Mesenchymal stem cell (in vitro differentiated cells and primary cell): ENCODE data around the gene PSMD1.

Source experiments
- DNase-seq: peaks from one replicate; pipeline ENCODE4 v3.0.0-alpha.2; 2013
- H2AFZ ChIP-seq: one replicate; pipeline ENCODE4 v1.6.1; 2013; ENCODE audit warnings: low read depth, mild to moderate bottlenecking, control low read depth, inconsistent platforms, low read length, moderate library complexity
- H2AK5ac ChIP-seq: 2 replicates; pipeline ENCODE4 v1.6.1; 2013; ENCODE audit warnings: low read length, moderate library complexity, mild to moderate bottlenecking, inconsistent platforms; ENCODE audit not compliant: severe bottlenecking
- H2BK120ac ChIP-seq: one replicate; pipeline ENCODE4 v1.6.1; 2013; ENCODE audit warnings: low read depth, mild to moderate bottlenecking, inconsistent platforms, low read length, moderate library complexity
- H2BK12ac ChIP-seq, 2 experiments: one replicate each; pipeline ENCODE4 v1.6.1; 2013; ENCODE audit warnings: inconsistent platforms in 2 of 2, low read length in 2 of 2, mild to moderate bottlenecking in 2 of 2, moderate library complexity in 2 of 2, control low read depth in 1 of 2
- H2BK15ac ChIP-seq: one replicate; pipeline ENCODE4 v1.6.1; 2013; ENCODE audit warnings: mild to moderate bottlenecking, low read depth, inconsistent platforms; ENCODE audit not compliant: poor library complexity, severe bottlenecking
- H2BK5ac ChIP-seq: 2 replicates; pipeline ENCODE4 v1.6.1; 2013; ENCODE audit warnings: low read depth, mild to moderate bottlenecking, low read length, control low read depth, inconsistent platforms; ENCODE audit not compliant: poor library complexity, severe bottlenecking
- H3K14ac ChIP-seq, 2 experiments: one replicate each; pipeline ENCODE4 v1.6.1; 2013; ENCODE audit warnings: inconsistent platforms in 2 of 2, low read length in 2 of 2, control low read depth in 1 of 2, mild to moderate bottlenecking in 1 of 2, moderate library complexity in 1 of 2
- H3K18ac ChIP-seq, 2 experiments: one replicate each; pipeline ENCODE4 v1.6.1; 2013; ENCODE audit warnings: inconsistent platforms in 2 of 2, low read length in 2 of 2, control low read depth in 1 of 2, low read depth in 1 of 2, mild to moderate bottlenecking in 1 of 2
- H3K23ac ChIP-seq, 2 experiments: one replicate each; pipeline ENCODE4 v1.6.1; 2013; ENCODE audit warnings: inconsistent platforms in 2 of 2, low read length in 2 of 2, mild to moderate bottlenecking in 2 of 2, moderate library complexity in 2 of 2, control low read depth in 1 of 2
- H3K27ac ChIP-seq: 2 replicates; pipeline ENCODE4 v1.5.1; 2013; ENCODE audit warnings: mild to moderate bottlenecking, moderate library complexity, low read length, control low read depth, inconsistent platforms; ENCODE audit not compliant: poor library complexity, severe bottlenecking
- H3K27me3 ChIP-seq, 2 experiments: 2 replicates each; pipeline versions ENCODE4 v1.6.1 to v1.7.0; 2013; ENCODE audit warnings: low read length in 2 of 2, mild to moderate bottlenecking in 2 of 2, moderate library complexity in 2 of 2, control low read depth in 1 of 2, inconsistent platforms in 1 of 2; ENCODE audit not compliant: control insufficient read depth in 1 of 2, insufficient read depth in 1 of 2
- H3K36me3 ChIP-seq, 2 experiments: 2 replicates each; pipeline versions ENCODE4 v1.6.1 to v1.7.0; 2013; ENCODE audit warnings: low read length in 2 of 2, control low read depth in 1 of 2, inconsistent platforms in 1 of 2, low read depth in 1 of 2, mild to moderate bottlenecking in 1 of 2; ENCODE audit not compliant: insufficient read depth in 2 of 2, control insufficient read depth in 1 of 2
- H3K4ac ChIP-seq, 2 experiments: one replicate each; pipeline ENCODE4 v1.6.1; 2013; ENCODE audit warnings: inconsistent platforms in 2 of 2, low read length in 2 of 2, mild to moderate bottlenecking in 2 of 2, moderate library complexity in 2 of 2, control low read depth in 1 of 2, low read depth in 1 of 2
- H3K4me1 ChIP-seq: 2 replicates; pipeline ENCODE4 v1.6.1; 2013; ENCODE audit warnings: low read depth, low read length, control low read depth; ENCODE audit not compliant: control insufficient read depth, insufficient read depth
- H3K4me2 ChIP-seq: 2 replicates; pipeline ENCODE4 v1.6.1; 2013; ENCODE audit warnings: low read length, mild to moderate bottlenecking, inconsistent platforms; ENCODE audit not compliant: poor library complexity, severe bottlenecking
- H3K4me3 ChIP-seq, 2 experiments: 2 replicates each; pipeline versions ENCODE4 v1.5.1 to v1.7.0; 2013; ENCODE audit warnings: low read length in 2 of 2, mild to moderate bottlenecking in 2 of 2, control low read depth in 1 of 2, low read depth in 1 of 2; ENCODE audit not compliant: insufficient read depth in 1 of 2
- H3K79me1 ChIP-seq: replicated peaks from 2 replicates; pipeline ENCODE4 v1.6.1; 2013; ENCODE audit warnings: mild to moderate bottlenecking, control low read depth, low read length, inconsistent platforms; ENCODE audit not compliant: poor library complexity, severe bottlenecking
- H3K9ac ChIP-seq: 2 replicates; pipeline ENCODE4 v1.7.0; 2013; ENCODE audit warnings: mild to moderate bottlenecking, low read length, moderate library complexity
- H3K9me3 ChIP-seq: 2 replicates; pipeline ENCODE4 v1.7.0; 2013; ENCODE audit warnings: mild to moderate bottlenecking, low read length; ENCODE audit not compliant: control insufficient read depth
- H4K8ac ChIP-seq: one replicate; pipeline ENCODE4 v1.6.1; 2013; ENCODE audit warnings: inconsistent platforms, mild to moderate bottlenecking, low read length, moderate library complexity
- H4K91ac ChIP-seq: one replicate; pipeline ENCODE4 v1.6.1; 2013; ENCODE audit warnings: mild to moderate bottlenecking, low read length, inconsistent platforms
- WGBS: methylation state at CpG from one replicate; pipeline ENCODE4 v1.1.7; 2013; ENCODE audit warnings: mixed read lengths; 5-methylcytosine and 5-hydroxymethylcytosine counted together

PSMD1 gene

DNA sequence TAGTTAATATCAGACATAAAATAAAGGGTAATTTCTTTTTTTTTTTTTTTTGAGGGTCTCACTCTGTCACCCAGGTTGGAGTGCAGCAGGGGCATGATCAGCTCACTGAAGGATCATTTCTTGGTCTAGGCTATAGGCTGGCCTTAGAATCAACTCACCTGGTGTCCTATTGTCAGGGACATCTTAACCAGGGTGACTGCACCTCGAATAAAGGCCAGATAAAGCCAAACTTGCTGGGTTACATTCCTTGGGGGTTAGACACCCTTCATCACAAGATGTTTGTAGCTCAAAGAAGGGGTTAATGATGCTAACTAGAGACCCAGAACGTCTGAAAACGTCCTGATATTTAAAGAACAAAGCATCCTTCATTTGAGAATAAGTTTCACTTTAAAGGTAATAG, 42.8 kb upstream of the PSMD1 start:
- WGBS, result 0% methylated on average over 1 of the region's 3 CpGs
- no peak overlapping the region for H4K8ac ChIP-seq

DNA sequence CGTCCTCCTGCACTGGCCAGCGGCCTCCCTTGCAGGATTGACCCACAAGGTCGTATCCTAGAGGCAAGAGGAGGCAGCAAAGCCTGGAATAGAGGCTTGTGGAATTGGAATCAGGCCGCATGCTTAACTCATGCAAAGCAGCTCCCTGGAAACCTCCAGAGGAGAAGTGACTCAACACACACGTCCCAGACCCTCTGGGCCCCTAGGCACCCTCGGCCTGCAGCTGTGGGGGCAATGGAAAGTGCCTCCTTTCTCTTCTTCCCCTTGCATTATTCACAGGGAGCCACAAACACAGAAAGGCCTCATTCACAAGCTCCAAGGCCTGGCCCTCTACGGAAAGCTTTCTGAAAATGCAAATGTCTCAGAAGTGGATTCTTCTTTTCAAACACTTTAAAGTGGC, 41.2 kb upstream of the PSMD1 start:
- H2BK120ac ChIP-seq, result no peak overlapping the region
- 48% methylated on average over 7 of the region's 7 CpGs for WGBS

More for the DNA sequence above, 42.8 kb upstream of the PSMD1 start:
- H3K4me2 ChIP-seq, result no peak overlapping the region
- H2BK12ac ChIP-seq, result no peak overlapping the region
- no peak overlapping the region for H3K14ac ChIP-seq
- H3K27ac ChIP-seq, result no peak overlapping the region
- no peak overlapping the region for H3K18ac ChIP-seq
- peaks cover 79 to 80% of the 10 kb centered on the region in 2 experiments for H3K27me3 ChIP-seq
- no peak overlapping the region for H2AK5ac ChIP-seq
- peak overlapping the region in 1 of 2 experiments; percentile 20 for H3K4ac ChIP-seq
- H2BK120ac ChIP-seq, result no peak overlapping the region
- no peak overlapping the region for H3K23ac ChIP-seq
- no peak overlapping the region for H3K9ac ChIP-seq
- DNase-seq, result no peak
- H2BK5ac ChIP-seq, result no peak overlapping the region
- no peaks in the 10 kb centered on the region for H3K9me3 ChIP-seq
- no peaks in the 10 kb centered on the region for H3K4me1 ChIP-seq
- no peaks in the 10 kb centered on the region for H3K79me1 ChIP-seq
- H2BK15ac ChIP-seq, result no peak overlapping the region
- no peak overlapping the region for H4K91ac ChIP-seq
- no peaks in the 10 kb centered on the region for H3K36me3 ChIP-seq
- H3K4me3 ChIP-seq, result no peak overlapping the region
- H2AFZ ChIP-seq, result no peak overlapping the region

DNA sequence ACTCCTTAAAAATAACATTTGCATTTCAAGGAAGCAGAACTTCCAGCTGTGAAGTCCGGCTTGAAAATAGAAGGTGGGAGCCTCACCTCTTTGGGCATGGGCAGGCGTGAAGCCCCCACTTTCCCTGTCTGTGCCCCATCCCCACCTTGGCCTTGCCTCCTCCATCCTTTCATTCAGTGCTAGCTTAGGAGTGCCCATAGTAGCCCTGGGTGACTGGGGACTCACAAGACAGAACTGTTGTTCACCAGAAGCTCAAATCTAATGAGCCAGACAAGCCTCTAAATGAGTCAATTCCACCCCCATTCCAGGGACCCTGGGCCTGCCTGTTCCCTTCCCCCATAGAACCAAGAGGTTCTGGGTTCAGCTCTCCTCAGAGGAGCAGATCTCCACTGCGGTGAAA, 40.7 kb upstream of the PSMD1 start:
- H3K18ac ChIP-seq, result no peak overlapping the region
- H3K4me3 ChIP-seq, result no peak overlapping the region
- no peak overlapping the region for H3K14ac ChIP-seq
- no peak overlapping the region for H2BK5ac ChIP-seq
- WGBS, result 74% methylated on average over 3 of the region's 3 CpGs
- no peak overlapping the region for H2AFZ ChIP-seq
- H3K4ac ChIP-seq, result no peak overlapping the region
- H3K27ac ChIP-seq, result no peak overlapping the region
- no peak overlapping the region for H3K4me2 ChIP-seq
- no peak overlapping the region for H4K8ac ChIP-seq
- H3K36me3 ChIP-seq, result no peaks in the 10 kb centered on the region
- no peak for DNase-seq
- no peak overlapping the region for H2BK12ac ChIP-seq
- no peak overlapping the region for H2AK5ac ChIP-seq
- no peaks in the 10 kb centered on the region for H3K4me1 ChIP-seq
- H2BK15ac ChIP-seq, result no peak overlapping the region
- H3K9me3 ChIP-seq, result no peaks in the 10 kb centered on the region
- H4K91ac ChIP-seq, result no peak overlapping the region
- no peaks in the 10 kb centered on the region for H3K79me1 ChIP-seq
- no peak overlapping the region for H3K23ac ChIP-seq
- no peak overlapping the region for H3K9ac ChIP-seq
- H3K27me3 ChIP-seq, result peaks cover 65 to 68% of the 10 kb centered on the region in 2 experiments
- H2BK120ac ChIP-seq, result no peak overlapping the region

More for the DNA sequence above, 41.2 kb upstream of the PSMD1 start:
- H3K4me2 ChIP-seq, result no peak overlapping the region
- no peak overlapping the region for H2AK5ac ChIP-seq
- H3K23ac ChIP-seq, result no peak overlapping the region
- no peak overlapping the region for H3K27ac ChIP-seq
- no peaks in the 10 kb centered on the region for H3K9me3 ChIP-seq
- H2BK12ac ChIP-seq, result no peak overlapping the region
- no peak overlapping the region for H3K14ac ChIP-seq
- no peak overlapping the region for H2BK15ac ChIP-seq
- H3K9ac ChIP-seq, result no peak overlapping the region
- no peak for DNase-seq
- no peak overlapping the region for H3K4ac ChIP-seq
- H3K18ac ChIP-seq, result no peak overlapping the region
- peaks cover 63 to 66% of the 10 kb centered on the region in 2 experiments for H3K27me3 ChIP-seq
- H2BK5ac ChIP-seq, result no peak overlapping the region
- H3K79me1 ChIP-seq, result no peaks in the 10 kb centered on the region
- no peak overlapping the region for H4K91ac ChIP-seq
- no peaks in the 10 kb centered on the region for H3K36me3 ChIP-seq
- no peaks in the 10 kb centered on the region for H3K4me1 ChIP-seq
- H3K4me3 ChIP-seq, result no peak overlapping the region
- H2AFZ ChIP-seq, result no peak overlapping the region
- H4K8ac ChIP-seq, result no peak overlapping the region

DNA sequence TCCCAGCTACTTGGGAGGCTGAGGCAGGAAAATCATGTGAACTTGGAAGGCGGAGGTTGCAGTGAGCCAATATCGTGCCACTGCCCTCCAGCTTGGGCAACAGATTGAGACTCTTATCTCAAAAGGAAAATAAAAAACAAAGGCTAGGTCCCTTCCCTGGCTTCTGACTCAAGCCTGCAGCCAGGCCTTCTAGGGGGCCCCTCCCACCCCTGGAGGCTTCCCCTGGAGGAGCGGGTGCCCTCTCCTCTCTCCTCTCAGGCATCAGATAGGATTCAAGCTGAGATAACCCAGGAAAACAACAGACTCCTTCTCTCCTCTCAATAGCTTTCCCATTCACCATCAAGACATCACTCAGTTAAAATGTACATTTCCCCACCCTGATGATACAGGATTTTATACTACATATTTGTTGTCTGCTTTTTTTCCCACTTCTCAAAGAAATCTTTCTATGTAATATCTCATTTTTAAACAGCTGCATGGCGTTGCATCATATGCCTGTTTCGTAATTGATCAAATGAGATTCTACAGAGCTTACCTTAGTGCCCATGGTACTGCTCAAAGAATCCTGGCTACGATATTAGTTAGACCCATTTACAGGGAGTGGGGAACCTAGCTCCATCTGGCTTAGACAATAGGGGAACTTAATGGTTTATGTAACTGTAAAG, 40.0 kb upstream of the PSMD1 start:
- Histone ChIP-seq H3K14ac (no peak overlapping the region), H4K8ac (no peak overlapping the region), H3K4me1 (no peaks in the 10 kb centered on the region), H3K4ac (no peak overlapping the region), H2AK5ac (no peak overlapping the region), H2AFZ (no peak overlapping the region), H3K27me3 (peaks cover 64 to 66% of the 10 kb centered on the region in 2 experiments), H3K9ac (no peak overlapping the region), H3K4me3 (no peak overlapping the region), H3K36me3 (no peaks in the 10 kb centered on the region), H3K4me2 (no peak overlapping the region), H3K18ac (no peak overlapping the region), H2BK15ac (no peak overlapping the region), H4K91ac (no peak overlapping the region), H3K27ac (no peak overlapping the region), H3K9me3 (no peaks in the 10 kb centered on the region), H3K23ac (no peak overlapping the region), H3K79me1 (no peaks in the 10 kb centered on the region), H2BK12ac (no peak overlapping the region), H2BK120ac (no peak overlapping the region), H2BK5ac (no peak overlapping the region)
- 74% methylated on average over 6 of the region's 6 CpGs for WGBS
- no peak for DNase-seq
